NCI-H2227 (cell line): ENCODE data around the gene EVA1B.

Source experiments
- DNase-seq: peaks from one replicate; lab custom pipeline; 2025; ENCODE audit not compliant: unreplicated experiment; lab: John Stamatoyannopoulos, UW

The EVA1B gene, protein sequence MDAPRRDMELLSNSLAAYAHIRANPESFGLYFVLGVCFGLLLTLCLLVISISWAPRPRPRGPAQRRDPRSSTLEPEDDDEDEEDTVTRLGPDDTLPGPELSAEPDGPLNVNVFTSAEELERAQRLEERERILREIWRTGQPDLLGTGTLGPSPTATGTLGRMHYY

DNA sequence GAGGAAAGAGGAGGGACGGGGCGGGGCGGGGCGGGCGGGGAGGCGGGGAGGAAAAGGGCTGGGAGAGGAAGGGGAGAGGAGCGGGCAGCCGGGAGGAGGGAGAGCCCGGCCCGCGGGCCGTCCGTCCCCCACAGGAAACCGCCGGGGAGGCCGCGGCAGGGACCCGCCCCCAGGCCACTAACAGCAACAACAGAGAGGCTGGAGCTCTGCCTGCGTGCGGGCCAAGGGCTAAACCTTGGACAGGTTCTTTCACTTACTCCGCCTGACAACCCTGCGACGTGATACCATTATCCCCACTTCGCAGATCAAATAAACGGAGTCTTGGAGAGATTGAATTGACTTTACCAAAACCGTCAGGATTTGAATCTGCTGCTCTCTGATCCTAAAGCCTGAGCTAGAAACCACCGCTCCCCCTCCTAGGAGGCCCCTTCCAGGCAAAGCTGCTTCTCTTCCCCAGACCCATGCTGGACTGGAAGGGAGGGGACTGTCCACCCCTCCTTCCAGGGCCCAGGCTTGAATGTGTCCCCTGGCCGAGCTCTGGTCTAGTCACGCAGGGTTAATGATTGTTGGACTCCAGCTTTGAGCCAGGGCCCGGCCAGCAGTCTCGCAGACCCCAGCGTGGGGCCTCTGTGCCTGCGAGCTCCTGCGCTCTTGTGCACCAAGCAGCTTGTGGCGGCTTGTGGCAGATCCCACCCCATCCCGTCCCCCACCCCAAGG is at the start of gene EVA1B:
TSS of gene EVA1B (minus strand) at position 10 of the 717 bp plus-strand sequence. CDS start 608 bp downstream, outside the sequence.
- peak; percentile 69 for DNase-seq

DNA sequence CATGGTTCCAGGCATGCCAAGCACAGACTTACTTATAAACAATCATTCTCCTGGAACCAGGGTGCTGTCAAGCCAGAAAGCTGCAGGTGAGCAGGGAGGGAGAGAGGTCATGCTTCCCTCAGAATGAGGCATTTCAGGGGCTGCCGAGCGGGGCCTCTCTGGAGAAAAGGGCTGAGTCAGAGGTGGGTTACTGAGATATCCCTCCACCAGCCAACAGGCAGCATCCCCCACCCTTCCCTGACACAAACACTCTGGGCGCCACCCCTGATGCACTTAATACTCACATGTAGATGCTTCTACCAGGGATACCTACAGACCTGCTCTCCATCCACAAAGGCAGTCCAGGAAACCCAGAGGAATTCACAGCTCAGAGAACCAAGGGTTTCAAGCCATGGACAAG is 49.2 kb upstream of the EVA1B start:
- DNase-seq: no peak

DNA sequence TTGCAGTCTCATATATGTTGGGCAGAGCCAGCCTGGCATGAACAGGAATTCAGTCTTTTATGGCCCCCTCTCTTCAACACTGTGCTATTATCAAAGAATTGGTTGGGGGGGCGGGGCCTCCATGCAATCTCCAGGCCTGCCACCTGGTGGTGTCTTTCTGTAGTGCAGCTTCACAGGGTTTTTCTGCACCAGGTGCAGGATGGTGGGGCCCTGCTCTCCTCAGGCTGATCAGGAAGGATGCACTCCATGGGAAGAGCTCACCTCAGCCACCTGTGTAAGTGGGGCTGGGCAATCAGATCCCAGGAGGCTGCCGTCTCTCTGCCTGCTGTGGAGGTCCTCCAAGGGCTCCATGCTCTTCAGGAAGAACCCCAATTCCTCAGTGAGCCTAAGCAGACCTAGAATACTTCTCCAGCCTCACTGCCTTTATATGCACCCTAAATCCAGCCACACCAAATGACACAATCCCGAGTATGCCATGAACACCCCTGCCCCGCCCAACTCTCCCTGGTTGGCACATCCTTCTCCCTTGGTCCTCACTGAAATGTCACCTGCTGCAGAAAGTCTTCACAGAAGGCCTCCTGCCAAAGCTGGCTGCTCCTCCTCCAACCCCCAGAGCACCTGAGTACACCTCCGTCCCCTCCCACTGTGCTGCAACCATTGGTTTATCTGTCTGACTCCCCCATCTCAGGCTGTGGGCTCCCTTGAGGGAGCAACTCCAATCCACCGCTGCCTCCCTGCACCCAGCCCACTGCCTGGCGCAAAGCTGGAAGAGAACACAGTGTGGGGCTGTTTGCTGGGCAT is 45.8 kb upstream of the EVA1B start:
- peak; percentile 85 for DNase-seq

DNA sequence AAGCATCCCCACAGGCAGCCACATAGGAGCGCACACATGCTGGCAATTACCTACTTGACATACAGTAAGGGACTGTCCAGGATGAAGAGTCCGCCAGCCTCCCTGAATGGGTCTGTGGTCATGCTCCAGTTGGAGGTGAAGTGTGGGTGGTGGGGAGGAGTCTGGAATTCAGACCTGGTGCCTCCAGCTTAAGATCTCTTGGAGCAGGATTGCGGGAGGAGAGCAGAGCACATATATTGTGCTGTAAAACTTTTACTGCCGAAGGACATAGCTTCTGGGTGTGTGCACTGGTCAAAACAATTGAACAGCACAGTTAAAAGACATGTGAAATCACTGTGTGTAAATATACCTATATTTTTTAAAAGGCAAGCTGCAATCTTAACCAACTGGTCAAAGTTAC is 44.4 kb upstream of the EVA1B start:
- DNase-seq: no peak

DNA sequence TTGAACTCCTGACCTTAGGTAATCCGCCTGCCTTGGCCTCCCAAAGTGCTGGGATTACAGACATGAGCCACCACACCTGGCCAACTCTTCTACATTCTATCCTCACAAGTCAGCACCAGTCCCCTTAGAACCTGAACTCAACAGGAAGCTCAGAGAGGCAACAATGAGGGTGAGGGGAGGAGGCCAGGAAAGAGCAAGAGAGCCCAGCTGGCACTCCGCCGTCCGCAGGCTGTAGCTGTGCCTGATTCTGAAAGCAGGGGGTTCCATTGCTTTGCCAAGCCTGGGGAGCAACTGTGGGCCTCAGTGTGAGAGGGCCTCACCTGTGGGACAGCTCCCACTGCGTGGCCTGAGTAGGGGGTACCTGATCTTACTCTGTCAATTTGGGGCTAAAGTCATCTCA is 43.6 kb upstream of the EVA1B start:
- no peak for DNase-seq

DNA sequence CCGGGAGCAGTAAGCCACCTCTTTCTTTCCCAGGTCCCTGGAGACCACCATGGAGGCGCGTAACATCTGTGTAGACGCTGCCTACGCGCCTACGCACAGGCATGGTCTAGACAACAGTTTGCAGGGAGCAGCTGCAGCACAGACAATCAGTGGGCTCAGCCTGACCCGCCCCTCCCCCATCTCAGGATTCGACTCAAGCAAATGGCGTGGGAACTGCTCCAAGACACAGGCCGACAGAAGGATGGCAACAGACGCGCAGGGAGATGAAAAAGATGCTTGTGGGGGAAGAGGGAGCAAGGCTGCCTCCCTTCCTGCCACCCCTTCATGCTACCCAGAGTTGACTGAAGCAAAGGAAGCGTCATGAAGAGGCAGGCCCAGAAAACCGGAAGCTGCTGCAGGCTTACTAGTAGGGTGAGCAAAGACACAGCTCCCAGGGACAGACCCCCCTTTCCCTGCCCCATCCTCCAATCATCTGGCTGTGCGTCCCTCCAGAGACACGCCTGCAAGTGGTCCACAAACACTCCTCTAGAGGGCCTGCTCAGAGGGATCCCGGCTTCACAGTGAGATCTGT is 42.7 kb upstream of the EVA1B start:
- DNase-seq: peak; percentile 91

DNA sequence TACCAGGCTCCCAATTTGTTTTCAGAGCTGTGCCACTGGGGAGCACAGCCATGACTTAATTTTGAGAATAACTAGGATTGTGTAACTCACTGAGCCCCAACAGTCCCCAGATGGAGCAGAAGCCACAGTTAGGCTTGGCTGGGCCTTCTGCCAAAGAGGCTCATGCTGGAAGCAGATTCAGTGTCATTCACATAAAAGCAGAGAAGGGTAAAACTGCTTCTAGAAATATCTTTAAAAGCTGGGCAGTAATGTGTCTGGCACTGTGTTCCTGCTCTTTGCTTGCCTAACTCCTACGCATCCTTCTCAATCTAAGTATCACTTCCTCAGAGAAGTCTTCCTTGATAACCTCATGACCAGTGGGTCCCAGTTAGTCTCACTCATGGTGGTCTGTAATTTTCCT is 41.9 kb upstream of the EVA1B start:
- DNase-seq: no peak

DNA sequence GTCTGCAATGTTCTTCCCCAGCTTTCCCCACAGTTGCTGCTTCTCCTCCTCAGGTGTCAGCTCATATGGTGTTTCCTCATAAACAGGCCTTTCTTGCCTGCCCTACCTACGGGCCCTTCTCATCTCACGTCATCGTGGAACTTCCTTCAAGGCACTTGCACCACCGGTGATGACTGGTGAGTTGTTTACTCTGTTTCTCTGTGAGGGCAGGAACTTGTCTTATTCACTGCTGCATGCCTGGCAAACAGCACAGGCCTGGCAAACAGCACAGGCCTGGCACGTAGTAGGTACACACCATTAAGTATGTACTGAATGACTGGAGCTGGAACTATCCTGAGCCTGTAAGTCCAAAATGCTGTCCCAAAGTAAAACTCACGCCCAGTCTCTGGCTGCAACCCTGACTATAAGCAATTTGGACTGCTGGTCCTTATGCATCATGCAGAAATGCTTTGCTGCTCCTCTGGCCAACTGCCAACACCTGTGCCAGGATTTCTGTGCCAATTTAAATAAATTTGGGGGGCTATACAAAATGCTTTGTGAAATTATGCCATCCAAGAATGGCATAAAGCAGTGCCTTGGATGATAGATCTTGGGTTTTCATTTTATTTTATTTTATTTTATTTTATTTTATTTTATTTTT is 36.6 kb upstream of the EVA1B start:
- DNase-seq: no peak

DNA sequence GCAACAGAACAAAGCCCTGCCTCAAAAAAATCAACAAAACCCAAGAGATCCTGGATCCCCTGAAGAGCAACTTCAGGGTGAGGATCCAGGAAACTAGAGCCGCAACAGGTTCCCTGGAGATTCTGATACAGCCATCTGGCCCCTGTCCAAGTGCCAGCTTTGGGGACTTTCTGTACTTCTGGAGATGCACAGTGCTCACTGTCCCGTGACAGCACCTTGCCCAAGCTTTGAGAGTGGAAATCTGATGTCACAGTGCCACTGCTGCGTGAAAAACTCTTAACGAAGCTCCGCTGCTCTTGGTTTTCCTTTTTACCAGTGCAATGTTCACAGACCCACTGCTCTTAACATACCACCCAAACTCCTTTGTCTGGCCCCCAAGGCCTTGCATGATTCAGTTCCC is 35.9 kb upstream of the EVA1B start:
- no peak for DNase-seq

DNA sequence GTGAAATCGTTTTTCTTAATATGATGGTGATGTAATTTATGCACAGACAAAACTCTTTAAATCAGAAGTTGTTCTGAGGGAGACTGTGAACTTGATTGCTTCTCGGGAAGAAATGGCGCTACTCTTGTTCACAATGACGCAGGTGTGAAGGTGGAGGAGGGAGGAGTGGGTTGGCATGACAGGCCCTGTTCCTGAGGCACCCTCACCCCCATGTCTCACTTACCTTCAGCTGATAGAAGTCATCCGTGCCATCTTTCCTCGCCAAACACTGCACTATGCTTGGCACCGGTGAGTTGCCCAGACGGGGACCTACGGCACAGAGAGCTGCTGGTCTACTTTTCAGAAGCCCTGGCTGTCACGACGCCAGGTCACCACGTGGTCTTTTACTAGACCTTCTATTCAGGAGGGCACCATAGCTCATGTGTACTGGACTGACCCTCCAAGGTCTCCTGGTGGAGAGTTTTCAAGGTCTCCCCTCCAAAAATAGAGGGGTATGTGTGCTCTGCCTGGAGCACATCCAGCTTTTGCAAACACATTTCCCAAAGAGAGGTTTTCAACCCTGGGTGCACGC is 35.2 kb upstream of the EVA1B start:
- no peak for DNase-seq

DNA sequence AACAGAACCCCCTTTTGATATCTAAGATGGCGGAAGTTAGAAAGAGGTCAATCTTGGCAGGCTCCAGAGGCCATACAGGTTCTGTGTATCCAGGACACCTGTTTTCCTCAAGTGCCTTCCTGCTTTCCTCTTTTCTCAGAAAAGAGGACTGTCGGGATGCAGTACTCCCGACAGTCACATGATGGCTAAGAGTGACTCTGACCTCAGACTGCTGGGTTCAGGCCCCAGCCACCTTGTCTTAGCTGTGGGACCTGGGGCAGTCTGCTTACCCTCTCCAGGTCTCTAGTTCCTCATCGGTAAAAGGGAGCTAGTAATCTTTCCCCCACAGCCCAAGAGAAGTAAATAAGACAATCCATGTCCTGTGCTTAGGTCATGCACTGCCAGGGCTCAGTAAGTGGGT is 32.4 kb upstream of the EVA1B start:
- DNase-seq: no peak

DNA sequence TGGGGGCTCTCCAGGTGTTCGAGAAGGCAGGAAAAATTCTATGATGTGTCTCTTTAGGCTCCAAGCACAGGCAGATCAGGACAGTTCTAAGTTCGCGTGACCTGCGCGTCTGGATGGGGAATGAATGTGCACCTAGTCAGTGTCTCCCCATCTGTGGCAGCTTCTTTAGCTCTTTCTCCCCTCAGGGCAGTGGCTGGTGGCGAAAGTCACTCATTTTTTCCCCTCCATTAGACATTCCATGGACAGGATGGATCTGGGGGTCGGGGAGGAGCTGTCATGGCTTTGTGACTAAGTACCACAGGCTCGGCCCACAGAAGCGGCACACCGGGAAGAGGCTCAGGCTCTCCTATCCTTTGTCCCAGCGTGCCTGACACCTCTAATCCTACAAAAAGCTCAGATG is 31.0 kb upstream of the EVA1B start:
- no peak for DNase-seq

DNA sequence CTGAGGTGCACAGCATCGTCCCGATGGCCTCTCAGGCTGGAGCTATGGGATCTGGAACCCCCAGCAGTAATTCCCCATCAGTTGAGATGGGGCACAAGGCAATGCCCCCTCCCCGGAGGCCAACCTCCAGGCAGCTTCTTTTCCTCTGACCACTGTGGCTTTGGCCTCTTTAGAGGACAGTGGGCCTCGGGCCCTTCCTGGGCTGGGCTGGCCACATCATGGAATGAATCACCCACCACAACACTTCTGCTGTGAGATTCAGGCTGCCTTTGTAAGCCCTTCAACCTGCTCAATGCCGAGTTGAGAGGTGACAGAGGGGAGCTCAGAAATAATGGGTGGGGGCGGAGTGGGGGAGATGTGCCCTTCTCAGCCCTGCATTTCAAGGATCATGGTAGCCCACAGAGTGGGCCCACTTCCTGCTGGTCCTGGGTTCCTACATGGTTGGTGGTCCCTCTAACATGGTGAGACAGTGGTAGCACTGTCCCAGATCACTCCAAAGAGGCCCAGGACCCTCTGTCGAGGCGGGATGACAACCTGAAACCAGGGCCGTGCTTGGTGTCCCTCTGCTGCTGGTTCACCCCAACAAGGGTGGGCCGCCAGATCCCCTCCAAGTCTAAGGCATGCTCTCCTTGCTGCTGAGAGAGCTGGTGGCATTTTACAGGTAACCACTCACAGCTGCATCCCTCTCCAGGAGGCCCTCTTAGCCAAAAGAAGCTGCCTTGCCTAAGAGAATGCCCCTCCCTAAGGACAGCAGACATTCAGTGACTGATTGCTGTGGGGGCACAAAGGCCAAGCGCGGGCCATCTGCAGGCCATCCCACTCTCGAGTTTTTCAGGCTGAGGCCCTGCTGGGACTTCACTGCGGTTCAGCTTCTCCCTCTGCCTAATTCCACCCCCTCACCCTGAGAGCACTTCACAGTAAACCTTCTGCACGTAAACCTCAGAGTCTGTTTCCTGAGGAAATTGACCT is 29.7 kb upstream of the EVA1B start:
- DNase-seq: no peak

DNA sequence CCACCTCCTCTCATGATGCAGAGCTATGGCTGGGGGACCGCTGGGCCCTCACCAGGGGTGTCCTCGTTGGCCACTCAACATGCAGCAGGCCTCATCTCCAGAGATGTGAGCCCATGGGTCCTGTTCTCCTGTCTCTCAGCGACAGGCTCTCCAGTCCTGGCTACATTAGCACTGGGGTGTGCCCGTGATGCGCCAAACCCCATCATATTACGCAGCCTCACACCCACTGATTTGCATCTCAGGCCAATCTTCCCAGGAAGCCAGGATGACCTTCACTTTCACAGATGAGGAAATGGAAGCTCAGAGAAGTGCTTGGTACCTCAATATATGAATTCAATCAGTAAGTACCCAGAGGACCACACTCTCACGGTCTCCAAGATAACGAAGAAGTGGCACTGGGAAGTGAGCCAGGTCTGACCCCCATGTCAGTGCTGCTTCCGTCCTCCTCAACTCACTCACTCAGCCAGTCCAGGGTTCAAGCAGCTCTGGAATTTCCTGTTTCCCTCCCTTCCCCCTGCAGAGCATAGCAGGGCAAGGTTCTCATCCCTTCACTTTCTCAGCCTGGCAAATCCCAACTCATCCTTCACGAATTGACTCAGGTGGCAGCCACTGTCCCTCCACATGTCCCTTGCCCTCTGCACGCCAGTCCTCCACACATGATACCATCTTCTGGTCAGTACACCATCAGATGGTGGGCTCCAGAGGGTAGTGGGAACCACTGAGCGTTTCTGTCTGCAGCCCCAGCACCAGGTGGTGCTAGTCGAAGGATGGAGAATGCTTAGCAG is 28.9 kb upstream of the EVA1B start:
- no peak for DNase-seq

DNA sequence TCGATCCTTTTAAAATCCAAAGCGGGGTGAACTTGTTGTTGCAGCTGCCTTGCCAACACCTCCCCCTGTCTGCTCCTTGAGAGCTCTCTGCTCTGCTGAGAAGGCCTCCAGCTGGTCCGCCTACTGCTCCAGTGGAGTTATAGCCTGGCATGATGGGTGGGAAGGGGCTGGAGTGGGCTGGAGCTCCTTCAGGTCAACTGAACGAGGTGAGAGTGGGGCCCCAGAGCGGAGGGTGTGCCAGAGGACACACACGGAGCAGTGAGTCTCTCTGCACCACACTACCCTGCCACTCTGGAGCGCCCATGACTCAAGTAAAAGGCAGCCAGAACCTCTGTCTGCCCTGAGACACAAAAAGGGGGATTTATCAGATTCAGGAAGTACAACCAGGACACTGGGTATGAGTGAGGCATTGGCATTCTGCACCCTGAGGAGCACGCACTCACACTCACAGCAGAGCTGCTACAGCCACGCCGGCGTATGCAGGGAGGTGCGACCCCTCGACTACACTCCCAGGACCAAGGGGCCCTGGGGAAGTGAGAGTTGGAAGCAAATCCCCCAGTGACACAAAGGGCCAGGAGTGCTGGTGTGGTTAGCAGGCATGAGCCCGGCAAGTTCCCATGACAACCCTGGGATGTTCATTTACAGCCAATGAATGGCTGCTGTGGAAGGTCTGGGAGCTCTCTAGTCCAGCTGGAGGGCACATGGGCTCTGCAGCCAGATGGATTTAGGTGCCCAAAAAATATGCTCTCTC is 28.0 kb upstream of the EVA1B start:
- DNase-seq: peak; percentile 53

DNA sequence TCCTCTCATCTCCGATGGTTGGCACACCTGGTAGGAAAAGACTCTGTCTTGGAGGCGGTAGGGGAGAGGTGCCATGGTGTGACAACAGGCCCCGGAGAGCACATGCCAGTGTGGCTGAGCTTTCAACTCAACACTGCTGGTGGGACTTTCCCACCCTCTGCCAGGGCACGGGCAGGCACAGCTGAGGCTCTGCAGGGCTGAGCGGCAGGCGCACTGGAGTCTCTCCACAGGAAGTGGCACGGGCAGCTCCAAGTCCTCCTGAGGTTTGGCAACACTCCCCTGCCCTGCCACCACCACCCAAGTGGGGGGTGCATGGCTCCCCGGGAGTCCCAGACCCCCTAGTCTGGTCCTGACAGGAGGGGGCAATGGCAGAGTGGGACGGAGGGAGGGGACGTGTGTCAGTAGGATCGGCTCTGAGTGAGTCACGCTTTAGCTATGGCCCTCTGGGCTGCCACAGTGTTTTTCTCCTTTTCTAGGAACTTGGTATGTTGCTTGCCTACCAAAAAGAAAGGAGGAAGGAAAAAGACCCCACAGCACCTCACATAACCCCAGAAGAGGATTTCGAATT is 27.3 kb upstream of the EVA1B start:
- no peak for DNase-seq

DNA sequence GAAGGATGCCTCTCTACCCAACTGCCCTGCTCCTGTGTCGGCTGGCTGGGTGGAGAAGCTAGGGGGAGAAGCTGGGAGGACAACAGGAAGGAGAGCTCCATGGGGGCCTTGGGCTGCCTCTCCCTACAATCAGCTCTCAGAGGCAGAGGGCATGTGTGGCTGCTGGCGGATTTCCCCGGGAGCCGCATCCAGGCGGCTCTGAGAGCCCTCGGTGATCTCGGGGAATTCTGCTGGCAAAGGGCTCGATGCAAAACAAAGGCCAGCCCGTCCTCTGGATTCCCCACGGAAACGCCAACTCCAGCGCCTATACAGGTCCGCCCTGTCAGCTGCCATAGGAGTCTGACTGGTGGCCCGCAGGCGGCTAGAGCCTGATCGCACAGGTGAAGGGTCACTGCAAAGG is 26.4 kb upstream of the EVA1B start:
- DNase-seq: no peak

DNA sequence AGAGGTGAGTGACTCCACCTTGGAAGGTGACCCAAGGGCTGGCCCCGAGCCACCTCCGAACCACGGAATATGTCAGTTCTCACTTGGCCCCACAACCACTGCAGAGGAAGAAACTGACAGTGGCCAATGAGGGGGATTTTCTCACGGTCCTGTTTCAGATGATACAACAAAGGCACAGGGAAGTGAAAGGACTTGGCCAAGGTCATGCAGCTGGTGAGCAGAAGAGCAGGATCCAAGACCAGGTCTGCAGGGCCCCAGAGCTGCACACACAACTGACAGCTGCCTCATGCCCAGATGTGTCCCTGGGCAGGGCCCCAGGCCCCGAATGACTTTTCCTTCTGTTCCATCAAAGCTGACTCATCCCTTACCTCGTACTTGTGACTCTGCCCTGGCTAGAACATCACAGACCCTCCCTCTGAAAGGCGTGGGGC is 25.8 kb upstream of the EVA1B start:
- no peak for DNase-seq
